B cell (primary cell): Measurements from ENCODE around the gene SLC13A3.

Experiments
- CTCF ChIP-seq: fragments of 200-600 bp; IDR thresholded peaks from one replicate; pipeline ENCODE4 v1.8.0; 2022; ENCODE audit warnings: antibody characterized with exemption, mild to moderate bottlenecking
- EZH2 ChIP-seq: IDR thresholded peaks from 2 replicates; pipeline ENCODE4 v1.6.1; 2012; ENCODE audit warnings: borderline replicate concordance, low read depth, mild to moderate bottlenecking, moderate library complexity, low read length; ENCODE audit not compliant: insufficient read depth, poor library complexity, severe bottlenecking

- no peak for TF ChIP-seq CTCF
- TF ChIP-seq EZH2: no peak
These were observed 5.9 kb upstream of the SLC13A3 start for GRCh38 chr20:46657137-46657536.
